SK-N-MC (cell line): ENCODE measurements around the gene TMEM259.

Experiments
- EZH2 ChIP-seq: fragments of 200-600 bp; sonication (generic); IDR thresholded peaks from one replicate; pipeline ENCODE4 v1.6.1; 2017; ENCODE audit warnings: antibody characterized with exemption
- POLR2AphosphoS5 ChIP-seq: IDR thresholded peaks from 2 replicates; pipeline ENCODE4 v1.6.1; 2012; ENCODE audit warnings: mild to moderate bottlenecking, low read depth, low read length, borderline replicate concordance

DNA sequence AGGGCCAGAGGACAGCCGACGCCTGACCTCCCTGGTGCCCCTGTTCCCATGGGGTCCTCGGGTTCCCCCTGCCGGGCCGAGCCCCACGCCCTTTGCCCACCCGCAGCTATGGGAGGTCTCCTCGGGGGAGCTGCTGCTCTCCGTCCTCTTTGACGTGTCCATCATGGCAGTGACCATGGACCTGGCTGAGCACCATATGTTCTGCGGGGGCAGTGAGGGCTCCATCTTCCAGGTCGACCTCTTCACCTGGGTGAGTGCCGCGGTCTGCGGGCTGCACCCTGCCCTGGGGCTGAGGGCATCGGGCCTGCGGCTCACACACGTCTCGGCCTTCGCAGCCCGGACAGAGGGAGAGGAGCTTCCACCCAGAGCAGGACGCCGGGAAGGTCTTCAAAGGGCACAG lies 30.2 kb downstream of the TMEM259 start:
- TF ChIP-seq EZH2 (no peak), POLR2AphosphoS5 (no peak)
